CD4-positive, alpha-beta memory T cell (primary cell): ENCODE measurements around the gene MRPL11. TPM values are rescaled to one million over a fixed set of nuclear protein-coding genes. Genes with fewer than 3 reads are reported as not detected.

Experiments used
- CTCF ChIA-PET: fragments of 350-600 bp; sonication (Branson Sonifier 250); formaldehyde crosslinking; loops from one replicate; lab custom pipeline; 2021; ENCODE audit warnings: inconsistent platforms; ENCODE audit not compliant: partially characterized antibody; lab: Charles Lee
- POLR2A ChIA-PET: fragments of 350-600 bp; sonication (Branson Sonifier 250); formaldehyde crosslinking; loops from one replicate; lab custom pipeline; 2021; ENCODE audit not compliant: partially characterized antibody; lab: Charles Lee
- DNase-seq, 5 donors: peaks; one replicate each; pipeline versions ENCODE4 v3.0.0 to v3.0.0-alpha.2; 2020 to 2022; ENCODE audit warnings: mixed read lengths in 1 of 5
- H3K27ac ChIP-seq: one replicate; pipeline ENCODE4 v1.7.0; 2013; ENCODE audit warnings: low read depth, low read length
- H3K27me3 ChIP-seq: 2 replicates; pipeline ENCODE4 v1.7.0; 2013; ENCODE audit warnings: mild to moderate bottlenecking, low read length, moderate library complexity; ENCODE audit not compliant: insufficient read depth
- H3K36me3 ChIP-seq: 2 replicates; pipeline ENCODE4 v1.7.0; 2013; ENCODE audit warnings: mild to moderate bottlenecking, low read length, moderate library complexity; ENCODE audit not compliant: insufficient read depth
- H3K4me1 ChIP-seq: 2 replicates; pipeline ENCODE4 v1.7.0; 2013; ENCODE audit warnings: mild to moderate bottlenecking, low read length, moderate library complexity; ENCODE audit not compliant: insufficient read depth
- H3K4me3 ChIP-seq, 2 donors: one replicate each; pipeline ENCODE4 v1.7.0; 2013; ENCODE audit warnings: low read length in 2 of 2, mild to moderate bottlenecking in 1 of 2
- H3K9me3 ChIP-seq, 2 donors: one replicate each; pipeline ENCODE4 v1.7.0; 2013; ENCODE audit warnings: low read length in 2 of 2, control low read depth in 1 of 2; ENCODE audit not compliant: control insufficient read depth in 1 of 2
- H3K27ac Mint-ChIP-seq, 7 donors: one replicate each; pipeline ENCODE4 v1.8.0; 2020 to 2021; ENCODE audit warnings: mixed read lengths in 7 of 7, mild to moderate bottlenecking in 6 of 7, inconsistent platforms in 3 of 7, moderate library complexity in 3 of 7
- H3K27me3 Mint-ChIP-seq, 2 donors: one replicate each; pipeline ENCODE4 v1.8.0; 2020 to 2021; ENCODE audit warnings: mixed read lengths in 2 of 2
- H3K36me3 Mint-ChIP-seq, 2 donors: one replicate each; pipeline ENCODE4 v1.8.0; 2020 to 2021; ENCODE audit warnings: mixed read lengths in 2 of 2, inconsistent platforms in 1 of 2, mild to moderate bottlenecking in 1 of 2
- H3K4me1 Mint-ChIP-seq, 4 donors: one replicate each; pipeline ENCODE4 v1.8.0; 2020 to 2021; ENCODE audit warnings: mixed read lengths in 4 of 4, mild to moderate bottlenecking in 1 of 4
- H3K4me3 Mint-ChIP-seq, 8 donors: one replicate each; pipeline ENCODE4 v1.8.0; 2020 to 2021; ENCODE audit warnings: mixed read lengths in 8 of 8, mild to moderate bottlenecking in 7 of 8, moderate library complexity in 6 of 8, inconsistent platforms in 3 of 8
- H3K9me3 Mint-ChIP-seq, 8 donors: one replicate each; pipeline ENCODE4 v1.8.0; 2020 to 2021; ENCODE audit warnings: mixed read lengths in 8 of 8, mild to moderate bottlenecking in 5 of 8, inconsistent platforms in 3 of 8, moderate library complexity in 1 of 8
- intact Hi-C: fragments of 100-400 bp; cut with micrococcal nuclease; formaldehyde crosslinking; loops from one replicate; pipeline ENCODE4 v1.15.1; 2023
- polyA plus RNA-seq, 2 donors: library from polyadenylated mRNA; unstranded; fragments of 300-500 nt; fragmentation: Illumina TruSeq; gene quantifications; one replicate each; pipeline ENCODE4 v1.2.3, GENCODE V29; 2021
- total RNA-seq, 2 experiments: library from RNA; stranded (reverse); gene quantifications; one replicate each; pipeline ENCODE4 v1.2.3, GENCODE V29; 2021

MRPL11 gene
- total and polyA plus RNA-seq, 4 experiments from 2014 or later = 22.0 to 78.1 (median 52.4) TPM

DNA sequence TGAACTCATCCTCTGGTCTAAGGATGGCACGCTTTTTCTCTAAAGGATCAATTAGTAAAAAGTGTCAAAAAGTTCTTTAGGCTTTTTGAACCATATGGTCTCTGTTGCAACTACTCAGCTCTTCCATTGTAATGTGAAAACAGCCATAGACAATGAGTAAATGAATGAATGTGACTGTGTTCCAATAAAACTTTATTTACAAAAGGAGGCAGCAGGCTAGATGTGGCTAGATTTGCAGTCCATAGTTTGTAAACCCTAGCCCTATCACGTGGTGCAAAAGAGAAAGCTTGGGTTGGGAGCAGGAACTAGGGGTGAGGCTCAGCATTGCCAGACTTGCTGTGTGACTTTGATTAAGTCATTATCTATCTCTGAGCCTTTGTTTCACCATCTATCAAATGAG is 23.2 kb downstream of the MRPL11 start:
- H3K9me3 ChIP-seq = no peaks in the 10 kb centered on the region
- no peak overlapping the region for H3K4me3 ChIP-seq
- CTCF ChIA-PET = interaction anchor here (1.0 kb wide), 1 partner anchor 14 kb away, joined by 5 read pairs; no protein-coding TSS in a partner anchor
- intact Hi-C loops = no loop called here
- no peak for DNase-seq
- peaks cover 28% of the 10 kb centered on the region for H3K27me3 ChIP-seq
- H3K27me3 Mint-ChIP-seq = peaks cover 30 to 55% of the 10 kb centered on the region in 2 donors
- no peaks in the 10 kb centered on the region for H3K36me3 ChIP-seq
- no peak overlapping the region for H3K4me3 Mint-ChIP-seq
- POLR2A ChIA-PET = no interaction called here
- H3K4me1 ChIP-seq = no peaks in the 10 kb centered on the region
- H3K27ac Mint-ChIP-seq = no peak overlapping the region
- H3K27ac ChIP-seq = no peak overlapping the region
- no peaks in the 10 kb centered on the region for H3K36me3 Mint-ChIP-seq
- peaks cover 6 to 17% (median 9%) of the 10 kb centered on the region in 4 donors for H3K4me1 Mint-ChIP-seq
- H3K9me3 Mint-ChIP-seq = peaks cover 0 to 9% (median 7%) of the 10 kb centered on the region in 8 donors

DNA sequence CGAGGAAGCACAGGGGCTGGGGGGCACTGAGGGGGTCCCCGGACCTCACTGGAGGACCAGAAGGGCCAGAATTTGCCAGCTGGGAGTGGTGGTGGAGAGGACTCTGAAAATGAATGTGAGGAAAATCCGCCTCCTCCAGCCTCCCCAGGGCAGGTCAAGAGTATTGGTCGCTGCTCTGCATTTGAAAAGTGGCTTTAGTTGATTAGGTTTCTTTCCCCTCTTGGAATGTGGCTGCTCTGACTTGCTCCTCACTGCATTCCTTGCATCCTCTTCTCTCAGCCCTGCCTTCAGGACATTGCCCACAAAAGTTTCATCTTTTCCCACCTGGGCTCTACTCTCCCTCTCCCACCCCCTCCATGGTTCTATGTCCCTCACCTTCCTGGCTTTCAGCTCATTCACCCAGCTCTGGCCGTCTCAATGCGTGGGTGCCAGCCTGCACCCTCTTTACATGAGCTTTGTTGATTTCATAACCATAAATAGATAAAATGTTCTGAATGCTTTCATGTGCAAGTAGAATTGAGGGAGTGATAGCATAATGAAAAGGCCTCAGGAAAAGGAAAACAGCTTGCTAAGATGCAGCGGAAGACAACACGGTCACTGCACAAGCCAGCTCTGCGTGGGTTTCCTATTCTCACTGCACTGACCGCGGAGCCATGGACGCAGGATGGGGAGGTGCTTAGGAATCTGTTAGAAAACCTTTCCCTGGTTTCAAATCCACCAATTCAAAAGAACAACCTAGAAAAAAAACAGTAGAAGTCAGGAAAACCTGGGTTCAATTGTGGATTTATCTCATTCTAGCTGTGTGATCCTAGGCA is 24.3 kb downstream of the MRPL11 start:
- Mint-ChIP-seq H3K27me3 (peaks cover 28 to 57% of the 10 kb centered on the region in 2 donors), H3K4me3 (no peak overlapping the region), H3K4me1 (peaks cover 5 to 17% (median 7%) of the 10 kb centered on the region in 4 donors), H3K27ac (no peak overlapping the region), H3K9me3 (peaks cover 0 to 9% (median 7%) of the 10 kb centered on the region in 8 donors), H3K36me3 (no peaks in the 10 kb centered on the region)
- H3K9me3 ChIP-seq = no peaks in the 10 kb centered on the region
- POLR2A ChIA-PET = no interaction called here
- no peaks in the 10 kb centered on the region for H3K36me3 ChIP-seq
- H3K4me3 ChIP-seq = no peak overlapping the region
- DNase-seq = no peak
- peaks cover 22% of the 10 kb centered on the region for H3K27me3 ChIP-seq
- no peaks in the 10 kb centered on the region for H3K4me1 ChIP-seq
- H3K27ac ChIP-seq = no peak overlapping the region
- intact Hi-C loops = no loop called here
- CTCF ChIA-PET = no interaction called here

DNA sequence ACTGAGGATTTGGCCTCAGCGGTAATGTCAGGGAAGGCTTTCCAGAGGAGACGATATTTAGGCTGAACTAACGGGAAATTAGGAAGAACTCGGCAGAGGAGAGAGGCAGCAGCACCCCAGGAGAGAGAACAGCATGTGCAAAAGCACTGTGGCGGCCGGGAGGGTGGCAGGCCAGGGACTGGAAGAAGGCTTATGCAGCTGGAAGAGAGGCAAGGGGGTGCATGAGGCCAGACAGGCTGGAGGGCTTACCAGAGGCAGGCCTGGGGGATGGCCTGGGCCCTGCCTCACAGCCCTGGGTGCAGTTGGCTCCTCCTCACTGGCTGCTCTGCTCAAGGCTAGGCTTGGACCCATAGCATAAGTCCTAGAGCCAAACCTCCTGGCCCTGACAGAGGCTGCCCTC is 25.5 kb downstream of the MRPL11 start:
- Histone ChIP-seq H3K9me3 (no peaks in the 10 kb centered on the region), H3K27me3 (peaks cover 17% of the 10 kb centered on the region), H3K36me3 (no peaks in the 10 kb centered on the region), H3K4me3 (no peak overlapping the region), H3K27ac (no peak overlapping the region), H3K4me1 (peaks cover 5% of the 10 kb centered on the region)
- POLR2A ChIA-PET = no interaction called here
- peaks cover 20 to 50% of the 10 kb centered on the region in 2 donors for H3K27me3 Mint-ChIP-seq
- peaks cover 4 to 13% (median 6%) of the 10 kb centered on the region in 4 donors for H3K4me1 Mint-ChIP-seq
- H3K27ac Mint-ChIP-seq = no peak overlapping the region
- intact Hi-C loops = no loop called here
- peaks cover 0 to 7% (median 2%) of the 10 kb centered on the region in 8 donors for H3K9me3 Mint-ChIP-seq
- CTCF ChIA-PET = no interaction called here
- H3K36me3 Mint-ChIP-seq = no peaks in the 10 kb centered on the region
- no peak overlapping the region for H3K4me3 Mint-ChIP-seq
- no peak for DNase-seq

DNA sequence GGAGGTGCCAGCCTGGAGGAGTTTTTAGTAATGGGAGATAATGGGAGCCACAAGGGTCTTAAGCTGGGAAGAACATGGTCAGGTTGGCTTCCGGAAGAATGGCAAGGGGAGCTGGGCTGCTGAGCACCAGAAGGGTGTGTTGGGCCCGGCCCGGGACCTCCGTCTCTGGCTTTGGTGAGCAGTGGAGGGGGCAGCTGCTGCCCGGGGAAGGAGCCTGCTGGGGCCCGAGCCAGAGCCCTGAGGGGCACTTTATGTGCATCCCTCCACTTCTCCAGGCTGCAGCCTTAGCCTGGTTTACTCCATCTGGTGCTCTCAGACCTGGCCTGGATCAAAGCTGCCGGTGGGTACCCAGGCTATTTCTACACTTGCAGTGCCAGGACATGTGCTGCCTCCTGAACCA is 26.5 kb downstream of the MRPL11 start:
- peaks cover 3 to 5% (median 4%) of the 10 kb centered on the region in 4 donors for H3K4me1 Mint-ChIP-seq
- Histone ChIP-seq H3K4me1 (peaks cover 5% of the 10 kb centered on the region), H3K36me3 (no peaks in the 10 kb centered on the region), H3K9me3 (no peaks in the 10 kb centered on the region), H3K4me3 (no peak overlapping the region), H3K27ac (no peak overlapping the region), H3K27me3 (peaks cover 9% of the 10 kb centered on the region)
- ChIA-PET CTCF (interaction anchor here (1.6 to 2.0 kb wide), 2 partner anchors 26 to 267 kb away, joined by 8 read pairs; partner anchors contain the start of gene RBM4B), POLR2A (no interaction called here)
- intact Hi-C loops = no loop called here
- no peak for DNase-seq
- H3K27me3 Mint-ChIP-seq = peaks cover 10 to 39% of the 10 kb centered on the region in 2 donors
- H3K36me3 Mint-ChIP-seq = no peaks in the 10 kb centered on the region
- no peak overlapping the region for H3K27ac Mint-ChIP-seq
- H3K9me3 Mint-ChIP-seq = peaks cover 0 to 4% (median 0%) of the 10 kb centered on the region in 8 donors
- no peak overlapping the region for H3K4me3 Mint-ChIP-seq

DNA sequence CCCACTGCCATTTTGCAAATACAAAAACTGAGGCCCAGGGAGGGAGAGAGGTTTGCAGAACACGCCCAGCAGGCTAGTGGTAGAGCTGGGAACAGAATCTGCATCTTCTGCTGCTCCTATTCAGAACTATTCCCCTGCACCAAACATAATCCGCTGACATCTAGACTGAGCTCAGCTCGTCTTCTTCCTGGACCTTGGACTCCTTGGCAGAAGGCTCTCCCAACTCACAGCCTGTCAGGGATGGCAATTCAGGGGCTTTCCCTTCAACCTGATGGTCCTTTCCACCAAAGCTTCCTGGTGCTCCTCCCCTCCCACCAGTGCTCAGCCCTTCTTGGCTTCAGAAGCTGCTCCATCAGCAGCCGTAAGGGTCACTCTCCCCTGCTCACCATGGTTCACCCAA is 27.3 kb downstream of the MRPL11 start:
- CTCF ChIA-PET = interaction anchor here (1.6 to 2.0 kb wide), 2 partner anchors 25 to 267 kb away, joined by 8 read pairs; partner anchors contain the start of gene RBM4B
- Histone ChIP-seq H3K27me3 (peaks cover 1% of the 10 kb centered on the region), H3K4me3 (no peak overlapping the region), H3K36me3 (no peaks in the 10 kb centered on the region), H3K4me1 (peaks cover 5% of the 10 kb centered on the region), H3K27ac (no peak overlapping the region), H3K9me3 (no peaks in the 10 kb centered on the region)
- no peak overlapping the region for H3K27ac Mint-ChIP-seq
- H3K4me3 Mint-ChIP-seq = peak overlapping the region in 1 of 8 donors; percentile 21
- no peaks in the 10 kb centered on the region for H3K36me3 Mint-ChIP-seq
- intact Hi-C loops = no loop called here
- peaks cover 0 to 3% (median 0%) of the 10 kb centered on the region in 8 donors for H3K9me3 Mint-ChIP-seq
- peaks cover 4 to 33% of the 10 kb centered on the region in 2 donors for H3K27me3 Mint-ChIP-seq
- peaks cover 3 to 5% (median 4%) of the 10 kb centered on the region in 4 donors for H3K4me1 Mint-ChIP-seq
- no peak for DNase-seq
- POLR2A ChIA-PET = no interaction called here

DNA sequence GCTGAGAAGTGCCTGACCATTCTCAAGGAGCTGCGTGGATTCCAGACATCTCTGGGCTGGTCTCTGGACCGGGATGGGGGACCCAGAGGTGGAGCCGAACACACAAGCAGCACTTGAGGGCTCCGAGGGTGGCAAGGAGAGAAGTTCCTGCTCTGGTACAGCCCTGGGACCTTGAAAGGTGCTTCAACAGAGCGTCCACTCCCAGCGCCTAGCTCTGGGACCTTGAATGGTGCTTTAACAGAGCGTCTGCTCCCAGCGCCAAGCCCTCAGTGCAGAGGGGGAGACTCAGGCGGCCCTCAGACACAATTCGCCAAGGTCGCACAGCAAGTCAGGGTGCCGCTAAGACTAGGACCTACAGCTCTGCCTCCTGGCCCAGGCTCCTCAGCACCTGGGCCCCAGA is 28.5 kb downstream of the MRPL11 start:
- H3K36me3 ChIP-seq = no peaks in the 10 kb centered on the region
- Mint-ChIP-seq H3K27ac (no peak overlapping the region), H3K4me1 (peaks cover 3 to 5% (median 4%) of the 10 kb centered on the region in 4 donors), H3K27me3 (peaks cover 0 to 36% of the 10 kb centered on the region in 2 donors), H3K9me3 (no peaks in the 10 kb centered on the region), H3K4me3 (peak overlapping the region in 2 of 8 donors; percentile 24 to 42), H3K36me3 (no peaks in the 10 kb centered on the region)
- H3K9me3 ChIP-seq = no peaks in the 10 kb centered on the region
- no peak for DNase-seq
- intact Hi-C loops = no loop called here
- ChIA-PET CTCF (interaction anchor here (3.2 to 4.4 kb wide), 3 partner anchors 20 to 268 kb away, joined by 18 to 52 read pairs (median 26); partner anchors contain the start of genes DPP3 and RBM4B), POLR2A (interaction anchor here (0.9 to 1.7 kb wide), 3 partner anchors 69 to 268 kb away, joined by 3 to 8 read pairs (median 3); partner anchors contain the start of genes ACTN3 and DPP3)
- no peak overlapping the region for H3K4me3 ChIP-seq
- H3K27me3 ChIP-seq = no peaks in the 10 kb centered on the region
- no peak overlapping the region for H3K27ac ChIP-seq
- peaks cover 5% of the 10 kb centered on the region for H3K4me1 ChIP-seq

DNA sequence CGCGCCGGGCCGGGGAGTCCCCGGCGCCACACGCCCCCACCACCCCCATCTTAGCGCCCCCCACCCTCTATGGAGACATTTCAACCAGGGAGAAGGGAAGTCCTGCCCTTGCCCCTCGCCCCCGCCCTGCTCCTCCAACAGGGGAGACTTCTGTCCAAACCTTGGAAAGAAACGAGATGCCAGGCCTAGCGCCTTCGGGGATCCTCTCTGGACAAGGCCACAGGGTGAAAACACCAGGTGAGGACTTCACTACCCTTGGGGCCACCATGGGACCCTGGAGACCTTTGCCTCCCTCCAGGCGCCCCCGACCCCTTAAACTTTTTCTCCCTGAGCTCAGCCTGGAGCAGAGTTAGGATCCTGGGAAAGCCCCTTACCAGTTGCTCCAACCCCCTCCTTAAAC is 29.4 kb downstream of the MRPL11 start:
- ChIA-PET POLR2A (interaction anchor here (0.8 to 2.8 kb wide), 6 partner anchors 11 to 268 kb away, joined by 3 to 9 read pairs (median 4); partner anchors contain the start of genes ACTN3, DPP3, MRPL11 and NPAS4), CTCF (interaction anchor here (0.6 to 4.4 kb wide), 9 partner anchors 9 to 476 kb away, joined by 3 to 52 read pairs (median 6); partner anchors contain the start of genes DPP3 and RBM4B)
- Mint-ChIP-seq H3K27me3 (peaks cover 0 to 34% of the 10 kb centered on the region in 2 donors), H3K4me1 (peaks cover 3 to 5% (median 4%) of the 10 kb centered on the region in 4 donors), H3K9me3 (no peaks in the 10 kb centered on the region), H3K27ac (no peak overlapping the region), H3K4me3 (no peak overlapping the region), H3K36me3 (no peaks in the 10 kb centered on the region)
- H3K4me1 ChIP-seq = peaks cover 5% of the 10 kb centered on the region
- H3K27ac ChIP-seq = no peak overlapping the region
- intact Hi-C loops = loop anchor here (2.0 to 10.0 kb wide), 2 partner anchors 30 to 426 kb away; partner anchors contain the start of gene MRPL11
- no peaks in the 10 kb centered on the region for H3K36me3 ChIP-seq
- no peaks in the 10 kb centered on the region for H3K27me3 ChIP-seq
- H3K9me3 ChIP-seq = no peaks in the 10 kb centered on the region
- no peak for DNase-seq
- no peak overlapping the region for H3K4me3 ChIP-seq
